Neural cell (in vitro differentiated cells): ENCODE data around the gene ZFP36L2. TPM values are rescaled to one million over a fixed set of nuclear protein-coding genes. Genes with fewer than 3 reads are reported as not detected.

Experiments
- H2AFZ ChIP-seq: fragments of 200-600, 300-800 bp; sonication (generic), shearing (Covaris generic); 2 replicates; pipeline ENCODE4 v1.6.0; 2014; ENCODE audit warnings: low read depth, mild to moderate bottlenecking, antibody characterized with exemption, low read length, moderate library complexity
- H3F3A ChIP-seq: fragments of 200-600 bp; shearing (Covaris generic); 2 replicates; pipeline ENCODE4 v1.6.1; 2016; ENCODE audit warnings: mild to moderate bottlenecking, moderate library complexity, mixed read lengths, antibody characterized with exemption, low read length; ENCODE audit not compliant: insufficient read depth, poor library complexity, severe bottlenecking
- H3K27ac ChIP-seq: fragments of 200-600, 300-800 bp; sonication (generic), shearing (Covaris generic); 2 replicates; pipeline ENCODE4 v1.5.1; 2014; ENCODE audit warnings: mild to moderate bottlenecking, low read length, moderate library complexity
- H3K27me3 ChIP-seq: fragments of 300-800, 200-600 bp; sonication (generic), shearing (Covaris generic); 2 replicates; pipeline ENCODE4 v1.6.0; 2014; ENCODE audit warnings: mild to moderate bottlenecking, low read depth, low read length, moderate library complexity; ENCODE audit not compliant: insufficient read depth
- H3K36me3 ChIP-seq: fragments of 300-800, 200-600 bp; sonication (generic), shearing (Covaris generic); 2 replicates; pipeline ENCODE4 v1.5.1; 2014; ENCODE audit warnings: mild to moderate bottlenecking, antibody characterized with exemption, low read length, moderate library complexity; ENCODE audit not compliant: insufficient read depth
- H3K4me2 ChIP-seq: fragments of 300-800, 200-600 bp; sonication (generic), shearing (Covaris generic); 2 replicates; pipeline ENCODE4 v1.6.0; 2014; ENCODE audit warnings: mild to moderate bottlenecking, low read length
- H3K4me3 ChIP-seq: fragments of 300-800, 200-600 bp; sonication (generic), shearing (Covaris generic); 2 replicates; pipeline ENCODE4 v1.5.1; 2014; ENCODE audit warnings: mild to moderate bottlenecking, low read length, moderate library complexity
- H3K79me2 ChIP-seq: fragments of 200-600 bp; shearing (Covaris generic); replicated peaks from 2 replicates; pipeline ENCODE4 v1.6.0; 2014; ENCODE audit warnings: mild to moderate bottlenecking, low read length, moderate library complexity; ENCODE audit not compliant: insufficient read depth
- H3K9ac ChIP-seq: fragments of 300-800, 200-600 bp; sonication (generic), shearing (Covaris generic); 2 replicates; pipeline ENCODE4 v1.6.1; 2016; ENCODE audit warnings: mild to moderate bottlenecking, low read length, mixed read lengths
- H3K9me2 ChIP-seq: fragments of 200-600 bp; shearing (Covaris generic); 2 replicates; pipeline ENCODE4 v1.6.1; 2016; ENCODE audit warnings: mild to moderate bottlenecking, low read length, mixed read lengths; ENCODE audit not compliant: insufficient read depth
- H3K9me3 ChIP-seq: fragments of 200-600, 300-800 bp; sonication (generic), shearing (Covaris generic); 2 replicates; pipeline ENCODE4 v1.6.1; 2016; ENCODE audit warnings: mild to moderate bottlenecking, mixed run types, low read length, moderate library complexity, mixed read lengths
- H4K20me1 ChIP-seq: fragments of 200-600 bp; shearing (Covaris generic); 2 replicates; pipeline ENCODE4 v1.6.1; 2016; ENCODE audit warnings: mild to moderate bottlenecking, mixed run types; ENCODE audit not compliant: insufficient read depth
- CTCF ChIP-seq: fragments of 450-650 bp; IDR thresholded peaks from 2 replicates; pipeline ENCODE4 v1.5.1; 2014; ENCODE audit warnings: antibody characterized with exemption, mild to moderate bottlenecking, moderate library complexity; ENCODE audit not compliant: poor library complexity, severe bottlenecking
- EP300 ChIP-seq: fragments of 450-650 bp; conservative IDR thresholded peaks from 2 replicates; pipeline ENCODE4 v1.6.1; 2014; ENCODE audit warnings: antibody characterized with exemption, mild to moderate bottlenecking, moderate library complexity; ENCODE audit not compliant: poor library complexity, severe bottlenecking
- EZH2 ChIP-seq: fragments of 200-600, 300-800 bp; shearing (Covaris generic), sonication (generic); IDR thresholded peaks from 2 replicates; pipeline ENCODE4 v1.6.1; 2014; ENCODE audit warnings: antibody characterized with exemption, low read length, borderline replicate concordance, mild to moderate bottlenecking; ENCODE audit not compliant: insufficient read depth, poor library complexity, severe bottlenecking
- MXI1 ChIP-seq: fragments of 450-650 bp; conservative IDR thresholded peaks from 2 replicates; pipeline ENCODE4 v1.6.1; 2014; ENCODE audit warnings: antibody characterized with exemption, mild to moderate bottlenecking; ENCODE audit not compliant: poor library complexity, severe bottlenecking
- POLR2AphosphoS5 ChIP-seq: IDR thresholded peaks from 2 replicates; pipeline ENCODE4 v1.6.1; 2012
- RAD21 ChIP-seq: fragments of 450-650 bp; conservative IDR thresholded peaks from 2 replicates; pipeline ENCODE4 v1.6.1; 2014; ENCODE audit warnings: antibody characterized with exemption, mild to moderate bottlenecking, moderate library complexity
- REST ChIP-seq: IDR thresholded peaks from 2 replicates; pipeline ENCODE4 v1.6.1; 2012; ENCODE audit warnings: borderline replicate concordance
- SMC3 ChIP-seq: fragments of 450-650 bp; conservative IDR thresholded peaks from 2 replicates; pipeline ENCODE4 v1.6.1; 2014; ENCODE audit warnings: antibody characterized with exemption, mild to moderate bottlenecking, moderate library complexity; ENCODE audit not compliant: poor library complexity
- TAF1 ChIP-seq: IDR thresholded peaks from 2 replicates; pipeline ENCODE4 v1.6.1; 2012; ENCODE audit warnings: low read depth
- polyA plus RNA-seq: library from polyadenylated mRNA; depleted of rRNA; stranded (reverse); fragments of >200 nt; gene quantifications from 2 replicates; pipeline ENCODE4 v1.2.3, GENCODE V29; 2014

Gene ZFP36L2
- polyA plus RNA-seq, 1 donor from 2014 or later, result 0.33 TPM

GRCh38 chr2:43216629-43217028 is 9.8 kb downstream of the ZFP36L2 start:
- Histone ChIP-seq H3K4me2 (no peak overlapping the region), H3K9me2 (no peaks in the 10 kb centered on the region), H3K36me3 (no peaks in the 10 kb centered on the region), H3K27ac (no peak overlapping the region), H2AFZ (no peak overlapping the region), H3K4me3 (no peak overlapping the region), H4K20me1 (no peaks in the 10 kb centered on the region), H3F3A (no peaks in the 10 kb centered on the region), H3K9ac (no peak overlapping the region), H3K79me2 (no peaks in the 10 kb centered on the region), H3K27me3 (no peaks in the 10 kb centered on the region), H3K9me3 (no peaks in the 10 kb centered on the region)
- TF ChIP-seq REST (no peak), MXI1 (no peak), TAF1 (no peak), EZH2 (no peak), CTCF (no peak), RAD21 (no peak), POLR2AphosphoS5 (no peak), EP300 (no peak), SMC3 (no peak)

GRCh38 chr2:43215673-43216255 is 10.6 kb downstream of the ZFP36L2 start:
- no peak overlapping the region for H3K4me2 ChIP-seq
- no peak overlapping the region for H3K27ac ChIP-seq
- H2AFZ ChIP-seq, result no peak overlapping the region

More at GRCh38 chr2:43215673-43216255, 10.6 kb downstream of the ZFP36L2 start:
- H3K9ac ChIP-seq, result no peak overlapping the region
- no peaks in the 10 kb centered on the region for H3K9me3 ChIP-seq
- no peak overlapping the region for H3K4me3 ChIP-seq
- TF ChIP-seq CTCF (no peak), TAF1 (no peak), EP300 (no peak), RAD21 (no peak), SMC3 (no peak), POLR2AphosphoS5 (no peak), EZH2 (no peak), MXI1 (no peak), REST (no peak)
- H3F3A ChIP-seq, result no peaks in the 10 kb centered on the region
- no peaks in the 10 kb centered on the region for H3K36me3 ChIP-seq
- no peaks in the 10 kb centered on the region for H4K20me1 ChIP-seq
- no peaks in the 10 kb centered on the region for H3K79me2 ChIP-seq
- H3K27me3 ChIP-seq, result no peaks in the 10 kb centered on the region
- H3K9me2 ChIP-seq, result no peaks in the 10 kb centered on the region
